GM19351 (cell line): ENCODE measurements around the gene PBXIP1.
"Not testable (repeated sequence)": the region's sequence is repeated elsewhere in the genome, so short reads cannot be mapped to it uniquely, and the experiment has no call there.

Source experiments
- ATAC-seq: cut with Tn5 transposase; IDR thresholded peaks from one replicate; pipeline ENCODE4 v1.9.1; 2021; ENCODE audit warnings: mild to moderate bottlenecking, moderate library complexity; ENCODE audit not compliant: unreplicated experiment

Gene PBXIP1

GRCh38 chr1:154938604-154939399 lies 17.1 kb downstream of the PBXIP1 start:
- ATAC-seq: no peak

DNA sequence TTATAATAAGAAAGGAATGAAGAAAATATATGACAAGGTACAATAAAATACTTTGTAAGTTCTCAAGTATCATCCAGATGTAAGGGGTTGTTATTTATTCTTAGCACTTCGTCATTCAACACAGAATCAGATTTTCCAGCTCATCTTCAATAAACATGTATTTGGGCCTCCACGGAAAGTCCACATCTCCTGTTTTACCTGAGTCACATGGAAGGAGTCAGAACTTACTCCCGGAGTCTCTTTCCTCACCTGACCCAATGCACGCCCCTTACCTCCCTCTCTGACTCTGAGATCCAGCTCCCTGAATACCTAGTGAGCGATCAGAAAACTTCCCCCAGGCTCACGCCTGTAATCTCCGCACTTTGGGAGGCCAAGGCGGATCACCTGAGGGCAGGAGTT lies 17.9 kb downstream of the PBXIP1 start:
- ATAC-seq: no peak

- peak; percentile 60 for ATAC-seq
These were observed 18.6 kb downstream of the PBXIP1 start for GRCh38 chr1:154937085-154937987.

DNA sequence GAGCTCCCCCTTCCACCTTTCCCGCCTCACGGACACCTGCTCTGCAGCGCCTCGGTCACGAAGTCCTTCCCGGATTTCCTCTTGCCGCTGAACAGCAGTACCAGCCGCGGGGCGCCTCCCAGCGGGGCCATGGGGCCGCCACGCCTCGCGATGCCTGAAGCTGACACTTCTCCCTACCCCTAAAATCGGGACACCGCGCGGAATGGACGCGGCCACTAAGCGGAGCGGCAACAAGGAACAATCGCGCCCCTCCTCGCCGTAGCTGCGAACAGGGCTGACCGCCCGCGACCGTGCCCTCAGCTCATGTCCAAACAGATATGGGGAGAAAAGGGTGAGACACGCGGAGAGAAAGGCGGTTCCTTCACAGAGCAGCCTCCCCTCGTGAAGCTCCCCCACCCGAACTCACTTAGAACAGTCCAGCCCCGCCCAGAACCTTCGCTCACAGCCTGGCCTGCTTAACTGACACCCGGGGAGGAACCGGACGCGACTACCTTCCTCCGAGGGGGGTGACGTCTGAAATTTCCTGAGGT lies 19.3 kb downstream of the PBXIP1 start, which contains the start of gene PMVK:
PMVK (minus strand) TSS at position 165 of the 530 bp plus-strand sequence; CDS start at position 131, 34 bp downstream.
- ATAC-seq: peak; percentile 66

DNA sequence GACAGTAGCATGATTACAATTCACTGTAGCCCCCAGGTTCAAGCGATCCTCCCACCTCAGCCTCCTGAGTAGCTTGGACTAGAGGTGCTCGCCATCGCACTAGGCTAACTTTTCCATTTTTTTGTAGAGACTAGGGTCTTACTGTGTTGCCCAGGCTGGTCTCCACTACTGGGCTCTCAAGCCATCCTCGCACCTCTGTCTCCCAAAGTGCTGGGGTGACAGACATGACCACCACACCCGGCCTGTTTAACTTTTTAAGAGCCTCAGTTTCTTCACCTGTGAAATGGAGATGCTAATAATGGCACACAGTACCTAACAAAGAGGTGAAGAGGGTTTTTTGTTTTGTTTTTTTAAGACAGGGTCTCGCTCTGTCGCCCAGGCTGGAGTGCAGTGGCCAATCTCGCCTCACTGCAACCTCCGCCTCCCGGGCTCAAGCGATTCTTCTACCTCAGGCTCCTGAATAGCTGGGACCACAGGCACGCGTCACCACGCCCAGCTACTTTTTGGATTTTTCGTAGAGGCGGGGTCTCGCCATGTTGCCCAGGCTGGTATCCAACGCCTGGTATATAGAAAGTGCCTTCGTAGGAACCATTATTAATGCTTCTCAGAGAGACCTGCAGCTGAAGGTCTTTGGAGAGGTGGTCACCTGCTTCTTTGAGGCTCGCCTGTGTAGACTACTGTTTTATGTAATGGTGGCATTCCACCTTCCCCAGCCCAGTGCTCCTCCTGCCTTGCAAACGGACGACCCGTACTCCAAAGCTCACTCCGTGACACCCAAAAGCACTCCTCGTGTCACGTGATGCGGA lies 19.9 kb downstream of the PBXIP1 start:
- no peak for ATAC-seq

- no peak for ATAC-seq
These were observed 21.4 kb downstream of the PBXIP1 start for GRCh38 chr1:154934358-154934948.

- ATAC-seq: no peak
These were observed 23.9 kb downstream of the PBXIP1 start for GRCh38 chr1:154931940-154932487.

- ATAC-seq: no peak
These were observed 29.7 kb downstream of the PBXIP1 start for GRCh38 chr1:154926201-154926600.

DNA sequence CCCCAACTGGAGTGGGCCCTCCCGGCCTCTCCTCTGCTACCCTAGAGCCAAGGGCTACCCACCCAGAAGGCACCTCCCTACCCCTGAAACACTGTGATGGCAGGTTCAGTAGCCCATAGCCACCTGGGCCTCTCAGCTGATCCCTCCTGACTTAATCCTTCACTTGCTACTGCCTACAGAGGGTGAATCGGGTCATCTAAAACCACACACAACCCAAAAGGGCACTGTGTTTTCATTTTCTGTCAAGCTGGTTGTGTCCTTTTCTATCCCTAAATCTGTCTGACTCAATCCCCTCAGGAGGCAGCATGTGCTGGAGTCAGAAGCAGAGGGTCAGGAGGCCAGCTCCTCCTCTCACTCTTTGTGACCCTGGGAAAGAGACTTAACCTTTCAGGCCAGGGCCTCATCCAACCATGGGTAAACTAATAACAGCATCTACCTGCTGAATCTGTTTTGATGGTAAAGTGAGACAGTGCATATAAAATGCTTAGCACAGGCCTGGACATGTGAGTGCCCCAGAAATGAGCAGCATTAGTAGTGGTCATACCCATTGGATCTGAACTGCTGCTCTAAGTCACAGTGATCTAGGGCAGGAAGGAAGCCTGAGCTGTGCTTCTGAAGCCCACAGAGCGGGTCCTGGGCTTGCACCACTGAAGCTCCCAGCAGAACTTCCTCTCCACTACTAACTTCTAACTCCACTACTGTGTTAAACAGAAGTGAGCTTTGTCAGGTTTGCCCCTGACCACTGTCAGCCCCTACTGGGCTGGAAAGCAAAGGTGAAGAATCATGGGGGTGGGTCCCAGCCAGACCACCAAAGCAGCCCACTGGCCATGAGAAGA lies 30.3 kb downstream of the PBXIP1 start:
- no peak for ATAC-seq

DNA sequence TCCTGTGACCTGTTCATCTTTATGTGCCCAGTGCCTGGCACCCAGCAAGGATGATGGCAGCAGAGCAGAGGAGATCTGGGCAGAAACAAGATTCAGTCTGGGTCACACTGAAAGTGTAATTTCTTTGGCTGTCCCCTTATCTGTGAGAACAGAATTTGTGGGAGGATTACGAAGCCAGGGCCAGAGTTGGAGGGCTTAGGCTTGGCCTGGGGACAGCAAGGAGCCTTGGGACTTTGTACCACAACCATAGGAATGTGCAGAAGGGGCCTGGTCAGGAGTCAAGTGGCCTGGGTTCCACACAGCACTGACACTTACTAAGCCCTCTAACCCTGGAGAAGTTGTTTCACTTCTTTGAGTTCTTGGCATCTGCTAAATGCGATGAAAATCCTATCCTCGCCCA lies 32.2 kb downstream of the PBXIP1 start:
- ATAC-seq: no peak

DNA sequence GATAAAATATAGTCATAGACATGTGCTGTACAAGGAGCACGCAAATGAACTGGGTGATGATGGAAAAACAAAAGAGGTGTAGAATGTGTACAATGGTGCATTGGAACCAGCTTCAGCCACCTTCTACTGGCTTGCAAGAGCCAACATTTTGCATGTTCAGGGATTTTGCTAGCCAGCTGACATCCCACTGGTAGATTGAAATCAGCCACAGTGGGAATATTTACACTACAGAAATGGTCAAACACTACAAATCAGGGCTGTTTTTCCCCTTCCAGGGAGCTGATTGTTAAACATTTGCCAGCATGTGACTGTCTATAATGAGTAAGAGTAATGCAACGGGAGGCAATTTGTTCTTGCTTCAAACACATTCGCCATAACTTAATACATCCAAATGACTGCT lies 42.6 kb downstream of the PBXIP1 start:
- ATAC-seq: no peak

- no peak for ATAC-seq
These were observed 43.1 kb downstream of the PBXIP1 start for GRCh38 chr1:154912755-154913154.

DNA sequence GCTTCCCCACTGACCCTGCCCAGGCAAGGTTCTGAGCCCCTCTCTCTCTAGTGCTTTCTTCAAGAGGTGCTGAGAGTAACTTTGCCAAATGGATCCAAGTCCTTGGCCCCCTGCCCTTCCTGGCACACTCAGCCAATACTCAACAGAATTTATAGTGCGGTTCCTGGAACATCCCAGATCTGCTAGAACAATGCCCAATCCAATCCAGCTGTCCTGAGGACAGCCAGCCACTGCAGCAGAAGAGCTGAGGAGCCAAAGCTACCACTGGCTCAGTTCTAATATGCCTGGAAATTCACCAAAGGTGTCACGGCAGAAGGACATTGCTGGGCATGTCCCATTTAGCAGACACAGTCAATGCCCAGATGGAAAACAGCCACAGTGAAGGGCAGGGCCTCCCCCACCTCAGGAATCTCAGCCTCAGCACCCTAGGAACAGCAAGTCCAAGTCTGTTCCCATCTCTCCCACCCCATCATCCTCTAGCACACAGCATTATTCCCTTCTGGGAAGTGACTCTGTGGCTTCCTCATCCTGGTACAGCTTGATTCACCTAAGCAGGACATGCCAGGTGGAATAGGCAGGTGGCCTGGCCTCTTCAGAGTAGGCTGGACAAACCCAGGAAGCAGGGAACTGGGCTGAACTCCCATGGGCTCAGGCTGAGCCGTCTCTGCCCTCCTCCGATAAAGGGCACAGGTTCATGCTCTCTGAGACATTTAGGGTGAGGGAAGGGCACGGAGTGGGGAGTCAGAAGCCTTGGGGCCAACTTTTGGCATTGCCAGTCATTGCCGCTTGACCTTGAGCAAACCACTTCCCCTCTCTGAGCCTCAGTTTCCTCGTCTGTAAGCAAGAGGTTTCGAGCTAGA lies 44.0 kb downstream of the PBXIP1 start:
- ATAC-seq: no peak

DNA sequence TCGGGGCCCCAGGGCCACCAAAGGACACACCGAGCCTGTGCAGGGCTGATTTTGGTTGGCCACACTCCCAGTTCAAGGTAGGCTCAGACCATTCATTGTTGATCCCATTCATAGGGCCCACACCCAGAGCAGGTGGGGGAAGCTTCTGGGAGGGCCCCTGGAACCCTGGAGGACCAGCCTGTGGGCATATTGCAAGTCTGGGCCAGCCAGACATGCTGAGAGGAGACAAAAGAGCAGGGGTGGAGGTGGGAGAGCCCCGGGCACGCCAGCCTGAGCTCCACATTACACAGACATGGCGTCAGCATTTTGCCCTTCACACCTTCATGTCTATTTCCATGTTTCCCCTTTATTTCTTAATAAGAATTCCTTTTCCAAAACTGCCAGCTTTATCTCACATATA lies 45.0 kb downstream of the PBXIP1 start:
- ATAC-seq: no peak

- ATAC-seq: no peak
These were observed 47.0 kb downstream of the PBXIP1 start for GRCh38 chr1:154908937-154909336.

- ATAC-seq: not testable (repeated sequence)
These were observed 47.8 kb downstream of the PBXIP1 start for GRCh38 chr1:154908129-154908528.

GRCh38 chr1:154906621-154907081 lies 49.2 kb downstream of the PBXIP1 start:
- ATAC-seq: no peak

DNA sequence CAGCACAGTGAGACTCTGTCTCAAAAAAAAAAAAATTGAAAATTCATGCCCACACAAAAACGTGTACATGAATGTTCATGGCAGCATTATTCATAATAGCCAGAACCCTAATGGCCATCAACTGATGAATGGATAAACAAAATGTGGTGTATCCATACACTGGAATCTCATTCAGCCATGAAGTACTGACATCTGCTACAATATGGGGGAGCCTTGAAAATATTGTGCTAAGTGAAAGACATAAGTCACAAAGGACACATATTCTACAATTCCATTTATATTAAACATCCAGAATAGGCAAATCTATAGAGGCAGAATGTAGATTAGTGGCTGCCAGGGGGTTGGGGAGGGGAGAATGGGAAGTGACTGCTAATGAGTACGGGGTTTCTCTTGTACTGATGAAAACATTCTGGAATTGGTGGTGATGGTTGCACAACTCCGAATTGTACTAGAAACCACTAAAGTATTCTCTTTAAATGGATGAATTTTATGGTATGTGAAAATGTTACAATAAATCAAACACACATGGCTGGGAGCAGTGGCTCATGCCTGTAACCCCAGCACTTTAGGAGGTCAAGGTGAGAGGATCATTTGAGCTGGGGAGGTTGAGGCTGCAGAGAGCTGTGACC lies 52.8 kb downstream of the PBXIP1 start:
- no peak for ATAC-seq
